A549 (cell line): Measurements from ENCODE around the gene AUTS2.

Source experiments
- CEBPB ChIP-seq, 2 experiments: fragments of >200 bp in 1 of 2; sonication (Bioruptor Twin) in 1 of 2; formaldehyde crosslinking in 1 of 2; IDR thresholded peaks; 2 replicates each; pipeline ENCODE4 v1.6.1; 2012 to 2016
- CHD2 ChIP-seq: fragments of 150-350 bp; IDR thresholded peaks from 2 replicates; pipeline ENCODE4 v1.6.1; 2014; ENCODE audit warnings: low read length; ENCODE audit not compliant: partially characterized antibody
- EP300 ChIP-seq, 2 experiments: fragments of >200 bp; sonication (Bioruptor Twin); formaldehyde crosslinking; IDR thresholded peaks; 2 replicates in 1 of 2; 3 replicates in 1 of 2; pipeline ENCODE4 v1.6.1; 2016 to 2017
- MAFK ChIP-seq: fragments of 450-650 bp; IDR thresholded peaks from 2 replicates; pipeline ENCODE4 v1.6.1; 2014; ENCODE audit not compliant: partially characterized antibody
- MAX ChIP-seq: IDR thresholded peaks from 2 replicates; pipeline ENCODE4 v1.6.1; 2012
- POLR2A ChIP-seq: IDR thresholded peaks from 2 replicates; pipeline ENCODE4 v1.6.1; 2012; ENCODE audit warnings: mild to moderate bottlenecking, low read length
- POLR2AphosphoS2 ChIP-seq: conservative IDR thresholded peaks from 2 replicates; pipeline ENCODE4 v1.6.1; 2012; ENCODE audit warnings: low read length, improper control_type of control experiment, inconsistent platforms
- RAD21 ChIP-seq, 2 experiments: fragments of >200 bp in 1 of 2; sonication (Bioruptor Twin) in 1 of 2; formaldehyde crosslinking in 1 of 2; IDR thresholded peaks in 1 of 2; conservative IDR thresholded peaks in 1 of 2; 2 replicates in 1 of 2; 3 replicates in 1 of 2; pipeline ENCODE4 v1.6.1; 2012 to 2018; ENCODE audit warnings: inconsistent platforms in 1 of 2
- USF2 ChIP-seq: fragments of 450-650 bp; IDR thresholded peaks from 2 replicates; pipeline ENCODE4 v1.6.1; 2014; ENCODE audit warnings: antibody characterized with exemption
- TF ChIP-seq, protein P1 (sequence below): fragments of >200 bp; sonication (Bioruptor Twin); formaldehyde crosslinking; IDR thresholded peaks from 3 replicates; pipeline ENCODE4 v1.5.1; 2016
- TF ChIP-seq, protein P2 (sequence below): fragments of 200-600 bp; sonication (generic); IDR thresholded peaks from 2 replicates; pipeline ENCODE4 v1.6.1; 2016; ENCODE audit warnings: antibody characterized with exemption, mild to moderate bottlenecking, moderate library complexity

GRCh38 chr7:69811476-69812308 lies 213.4 kb downstream of the AUTS2 start:
- TF ChIP-seq CHD2 (no peak), MAX (no peak), POLR2AphosphoS2 (no peak), CEBPB (IDR thresholded peaks at IDR 0.05) (no peak), MAFK (no peak), USF2 (no peak), POLR2A (no peak), EP300 (IDR thresholded peaks at IDR 0.05) (no peak), RAD21 (conservative IDR thresholded peaks at IDR 0.05 in 1 of 2, IDR thresholded peaks at IDR 0.05 in 1 of 2) (no peak)
- TF ChIP-seq, protein P1, sequence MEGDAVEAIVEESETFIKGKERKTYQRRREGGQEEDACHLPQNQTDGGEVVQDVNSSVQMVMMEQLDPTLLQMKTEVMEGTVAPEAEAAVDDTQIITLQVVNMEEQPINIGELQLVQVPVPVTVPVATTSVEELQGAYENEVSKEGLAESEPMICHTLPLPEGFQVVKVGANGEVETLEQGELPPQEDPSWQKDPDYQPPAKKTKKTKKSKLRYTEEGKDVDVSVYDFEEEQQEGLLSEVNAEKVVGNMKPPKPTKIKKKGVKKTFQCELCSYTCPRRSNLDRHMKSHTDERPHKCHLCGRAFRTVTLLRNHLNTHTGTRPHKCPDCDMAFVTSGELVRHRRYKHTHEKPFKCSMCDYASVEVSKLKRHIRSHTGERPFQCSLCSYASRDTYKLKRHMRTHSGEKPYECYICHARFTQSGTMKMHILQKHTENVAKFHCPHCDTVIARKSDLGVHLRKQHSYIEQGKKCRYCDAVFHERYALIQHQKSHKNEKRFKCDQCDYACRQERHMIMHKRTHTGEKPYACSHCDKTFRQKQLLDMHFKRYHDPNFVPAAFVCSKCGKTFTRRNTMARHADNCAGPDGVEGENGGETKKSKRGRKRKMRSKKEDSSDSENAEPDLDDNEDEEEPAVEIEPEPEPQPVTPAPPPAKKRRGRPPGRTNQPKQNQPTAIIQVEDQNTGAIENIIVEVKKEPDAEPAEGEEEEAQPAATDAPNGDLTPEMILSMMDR: no peak
- TF ChIP-seq, protein P2, sequence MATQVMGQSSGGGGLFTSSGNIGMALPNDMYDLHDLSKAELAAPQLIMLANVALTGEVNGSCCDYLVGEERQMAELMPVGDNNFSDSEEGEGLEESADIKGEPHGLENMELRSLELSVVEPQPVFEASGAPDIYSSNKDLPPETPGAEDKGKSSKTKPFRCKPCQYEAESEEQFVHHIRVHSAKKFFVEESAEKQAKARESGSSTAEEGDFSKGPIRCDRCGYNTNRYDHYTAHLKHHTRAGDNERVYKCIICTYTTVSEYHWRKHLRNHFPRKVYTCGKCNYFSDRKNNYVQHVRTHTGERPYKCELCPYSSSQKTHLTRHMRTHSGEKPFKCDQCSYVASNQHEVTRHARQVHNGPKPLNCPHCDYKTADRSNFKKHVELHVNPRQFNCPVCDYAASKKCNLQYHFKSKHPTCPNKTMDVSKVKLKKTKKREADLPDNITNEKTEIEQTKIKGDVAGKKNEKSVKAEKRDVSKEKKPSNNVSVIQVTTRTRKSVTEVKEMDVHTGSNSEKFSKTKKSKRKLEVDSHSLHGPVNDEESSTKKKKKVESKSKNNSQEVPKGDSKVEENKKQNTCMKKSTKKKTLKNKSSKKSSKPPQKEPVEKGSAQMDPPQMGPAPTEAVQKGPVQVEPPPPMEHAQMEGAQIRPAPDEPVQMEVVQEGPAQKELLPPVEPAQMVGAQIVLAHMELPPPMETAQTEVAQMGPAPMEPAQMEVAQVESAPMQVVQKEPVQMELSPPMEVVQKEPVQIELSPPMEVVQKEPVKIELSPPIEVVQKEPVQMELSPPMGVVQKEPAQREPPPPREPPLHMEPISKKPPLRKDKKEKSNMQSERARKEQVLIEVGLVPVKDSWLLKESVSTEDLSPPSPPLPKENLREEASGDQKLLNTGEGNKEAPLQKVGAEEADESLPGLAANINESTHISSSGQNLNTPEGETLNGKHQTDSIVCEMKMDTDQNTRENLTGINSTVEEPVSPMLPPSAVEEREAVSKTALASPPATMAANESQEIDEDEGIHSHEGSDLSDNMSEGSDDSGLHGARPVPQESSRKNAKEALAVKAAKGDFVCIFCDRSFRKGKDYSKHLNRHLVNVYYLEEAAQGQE: no peak
